B cell (primary cell): Measurements from ENCODE around the gene CHAMP1. TPM values are rescaled to one million over a fixed set of nuclear protein-coding genes. Genes with fewer than 3 reads are reported as not detected.
"Not testable (repeated sequence)": the region's sequence is repeated elsewhere in the genome, so short reads cannot be mapped to it uniquely, and the experiment has no call there.

Source experiments
- ATAC-seq: fragments of 200-7000 bp; cut with Tn5 transposase; one replicate; pipeline ENCODE4 v1.10.0; 2021; ENCODE audit warnings: low read depth, mild to moderate bottlenecking, moderate number of reproducible peaks, moderate library complexity
- CTCF ChIA-PET: fragments of 350-600 bp; sonication (Branson Sonifier 250); formaldehyde crosslinking; loops from one replicate; lab custom pipeline; 2021; ENCODE audit warnings: antibody characterized with exemption, inconsistent platforms; lab: Charles Lee
- POLR2A ChIA-PET: fragments of 350-600 bp; sonication (Branson Sonifier 250); formaldehyde crosslinking; loops from one replicate; lab custom pipeline; 2021; ENCODE audit warnings: antibody characterized with exemption; lab: Charles Lee
- DNase-seq: peaks from one replicate; pipeline ENCODE4 v3.0.0; 2013
- H2AFZ ChIP-seq: 2 replicates; pipeline ENCODE4 v1.6.1; 2012; ENCODE audit warnings: mild to moderate bottlenecking, low read depth, low read length; ENCODE audit not compliant: insufficient read depth, poor library complexity, severe bottlenecking
- H3K27ac ChIP-seq, 2 donors: 1 replicate in 1 of 2; 2 replicates in 1 of 2; pipeline ENCODE4 v1.5.1; 2012 to 2013; ENCODE audit warnings: low read length in 2 of 2, mild to moderate bottlenecking in 2 of 2, moderate library complexity in 1 of 2
- H3K27me3 ChIP-seq, 4 experiments: fragments of 200-600 bp in 1 of 4; sonication (generic) in 1 of 4; replicated peaks in 1 of 4; 1 replicate in 2 of 4; 2 replicates in 2 of 4; pipeline versions ENCODE4 v1.6.1 to v1.7.0; 2013 to 2016; ENCODE audit warnings: low read length in 3 of 4, mild to moderate bottlenecking in 2 of 4, mixed read lengths in 1 of 4, moderate library complexity in 1 of 4; ENCODE audit not compliant: insufficient read depth in 4 of 4, control insufficient read depth in 3 of 4; ENCODE audit errors: control extremely low read depth in 1 of 4
- H3K36me3 ChIP-seq, 2 experiments: replicated peaks in 1 of 2; 1 replicate in 1 of 2; 2 replicates in 1 of 2; pipeline versions ENCODE4 v1.6.1 to v1.7.1; 2013; ENCODE audit warnings: low read length in 1 of 2; ENCODE audit not compliant: insufficient read depth in 2 of 2, control insufficient read depth in 1 of 2; ENCODE audit errors: control extremely low read depth in 1 of 2, extremely low read depth in 1 of 2
- H3K4me1 ChIP-seq, 2 donors: fragments of 200-600 bp in 1 of 2; sonication (generic) in 1 of 2; 1 replicate in 1 of 2; 2 replicates in 1 of 2; pipeline versions ENCODE4 v1.5.1 to v1.6.1; 2013 to 2017; ENCODE audit warnings: low read length in 2 of 2; ENCODE audit not compliant: control insufficient read depth in 2 of 2, insufficient read depth in 2 of 2
- H3K4me2 ChIP-seq: replicated peaks from 2 replicates; pipeline ENCODE3; 2012; ENCODE audit warnings: mild to moderate bottlenecking, low read depth, low read length; ENCODE audit not compliant: poor library complexity, severe bottlenecking
- H3K4me3 ChIP-seq, 5 experiments: fragments of 200-600 bp in 1 of 5; sonication (generic) in 1 of 5; 1 replicate in 3 of 5; 2 replicates in 2 of 5; pipeline versions ENCODE4 v1.5.1 to v1.7.0; 2011 to 2016; ENCODE audit warnings: low read length in 4 of 5, mild to moderate bottlenecking in 4 of 5, low read depth in 2 of 5, control low read depth in 1 of 5, moderate library complexity in 1 of 5; ENCODE audit not compliant: insufficient read depth in 1 of 5; ENCODE audit errors: control extremely low read depth in 1 of 5, extremely low read depth in 1 of 5
- H3K79me2 ChIP-seq: fragments of 200-600 bp; sonication (generic); one replicate; pipeline ENCODE4 v1.6.0; 2016; ENCODE audit warnings: low read length; ENCODE audit not compliant: control insufficient read depth, insufficient read depth
- H3K9ac ChIP-seq: fragments of 200-600 bp; sonication (generic); 2 replicates; pipeline ENCODE4 v1.6.1; 2017; ENCODE audit warnings: mild to moderate bottlenecking, low read length, moderate library complexity
- H3K9me3 ChIP-seq, 3 donors: one replicate each; pipeline versions ENCODE4 v1.6.1 to v1.7.1; 2013; ENCODE audit warnings: low read length in 2 of 3; ENCODE audit not compliant: control insufficient read depth in 2 of 3, insufficient read depth in 1 of 3; ENCODE audit errors: control extremely low read depth in 1 of 3
- H4K20me1 ChIP-seq: 2 replicates; pipeline ENCODE4 v1.6.0; 2012; ENCODE audit warnings: mild to moderate bottlenecking, low read length; ENCODE audit not compliant: insufficient read depth, control insufficient read depth, poor library complexity, severe bottlenecking
- H3K27ac Mint-ChIP-seq: one replicate; pipeline ENCODE4 v1.8.0; 2021; ENCODE audit warnings: mixed read lengths
- H3K27me3 Mint-ChIP-seq: one replicate; pipeline ENCODE4 v1.8.0; 2021; ENCODE audit warnings: mixed read lengths
- H3K4me1 Mint-ChIP-seq: one replicate; pipeline ENCODE4 v1.8.0; 2021; ENCODE audit warnings: mixed read lengths
- H3K4me3 Mint-ChIP-seq: one replicate; pipeline ENCODE4 v1.8.0; 2021; ENCODE audit warnings: mixed read lengths
- H3K9me3 Mint-ChIP-seq: one replicate; pipeline ENCODE4 v1.8.0; 2022; ENCODE audit warnings: mixed read lengths; ENCODE audit not compliant: insufficient read depth
- EZH2 ChIP-seq: IDR thresholded peaks from 2 replicates; pipeline ENCODE4 v1.6.1; 2012; ENCODE audit warnings: borderline replicate concordance, low read depth, mild to moderate bottlenecking, moderate library complexity, low read length; ENCODE audit not compliant: insufficient read depth, poor library complexity, severe bottlenecking
- WGBS: methylation state at CpG from one replicate; pipeline ENCODE4 v1.1.5; 2013; ENCODE audit warnings: missing lambda C conversion rate; ENCODE audit not compliant: insufficient coverage; 5-methylcytosine and 5-hydroxymethylcytosine counted together
- intact Hi-C: fragments of 100-400 bp; cut with micrococcal nuclease; formaldehyde crosslinking; loops from one replicate; pipeline ENCODE4 v1.10.0; 2022
- polyA plus RNA-seq: library from polyadenylated mRNA; depleted of rRNA; stranded (reverse); fragments of >200 nt; gene quantifications from 2 replicates; pipeline ENCODE4 v1.2.3, GENCODE V29; 2012
- total RNA-seq, 2 donors: library from RNA; stranded (reverse); fragments of 120-200 nt in 1 of 2; gene quantifications; 1 replicate in 1 of 2; 2 replicates in 1 of 2; pipeline versions ENCODE4 v1.2.3 to v1.2.4, GENCODE V29; 2013 to 2022
- TF ChIP-seq, protein P1 (sequence below): fragments of 200-600 bp; IDR thresholded peaks from one replicate; pipeline ENCODE4 v1.8.0; 2022; ENCODE audit warnings: antibody characterized with exemption, mild to moderate bottlenecking

CHAMP1 gene
- total and polyA plus RNA-seq, 2 donors (not counting 1 experiment from before 2014, with no cell fraction given): 14.5 to 34.7 TPM

DNA sequence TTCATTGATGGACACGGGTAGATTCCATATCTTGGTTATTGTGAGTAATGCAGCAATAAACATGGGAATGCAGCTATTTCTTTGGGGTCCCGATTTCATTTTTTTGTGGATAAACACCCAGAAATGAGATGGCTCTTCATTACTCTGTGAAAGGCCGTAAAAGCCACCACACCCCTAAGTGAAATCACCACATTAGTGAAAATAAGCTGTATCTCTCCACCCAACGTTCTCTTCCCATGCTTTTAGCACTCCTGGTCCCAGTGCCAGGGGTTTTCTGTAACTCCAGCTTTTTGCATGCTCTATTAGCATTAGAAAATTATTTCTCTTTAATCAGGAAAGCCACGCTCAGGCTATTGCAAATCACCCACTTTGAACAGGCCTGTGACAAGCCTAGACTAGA, 15.8 kb downstream of the CHAMP1 start:
- H3K79me2 ChIP-seq: no peaks in the 10 kb centered on the region
- WGBS: 74% methylated on average over 2 of the region's 5 CpGs
- Mint-ChIP-seq H3K4me1 (peaks cover 32% of the 10 kb centered on the region), H3K9me3 (no peaks in the 10 kb centered on the region), H3K27ac (no peak overlapping the region), H3K4me3 (no peak overlapping the region), H3K27me3 (no peaks in the 10 kb centered on the region)
- no peak for DNase-seq
- H3K27ac ChIP-seq: no peak overlapping the region
- H3K9me3 ChIP-seq: no peaks in the 10 kb centered on the region
- ATAC-seq: no peak
- no peak for TF ChIP-seq EZH2
- TF ChIP-seq, protein P1, sequence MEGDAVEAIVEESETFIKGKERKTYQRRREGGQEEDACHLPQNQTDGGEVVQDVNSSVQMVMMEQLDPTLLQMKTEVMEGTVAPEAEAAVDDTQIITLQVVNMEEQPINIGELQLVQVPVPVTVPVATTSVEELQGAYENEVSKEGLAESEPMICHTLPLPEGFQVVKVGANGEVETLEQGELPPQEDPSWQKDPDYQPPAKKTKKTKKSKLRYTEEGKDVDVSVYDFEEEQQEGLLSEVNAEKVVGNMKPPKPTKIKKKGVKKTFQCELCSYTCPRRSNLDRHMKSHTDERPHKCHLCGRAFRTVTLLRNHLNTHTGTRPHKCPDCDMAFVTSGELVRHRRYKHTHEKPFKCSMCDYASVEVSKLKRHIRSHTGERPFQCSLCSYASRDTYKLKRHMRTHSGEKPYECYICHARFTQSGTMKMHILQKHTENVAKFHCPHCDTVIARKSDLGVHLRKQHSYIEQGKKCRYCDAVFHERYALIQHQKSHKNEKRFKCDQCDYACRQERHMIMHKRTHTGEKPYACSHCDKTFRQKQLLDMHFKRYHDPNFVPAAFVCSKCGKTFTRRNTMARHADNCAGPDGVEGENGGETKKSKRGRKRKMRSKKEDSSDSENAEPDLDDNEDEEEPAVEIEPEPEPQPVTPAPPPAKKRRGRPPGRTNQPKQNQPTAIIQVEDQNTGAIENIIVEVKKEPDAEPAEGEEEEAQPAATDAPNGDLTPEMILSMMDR: no peak
- peaks cover 4% of the 10 kb centered on the region for H4K20me1 ChIP-seq
- no peak overlapping the region for H2AFZ ChIP-seq
- CTCF ChIA-PET: no interaction called here
- intact Hi-C loops: no loop called here
- H3K9ac ChIP-seq: no peak overlapping the region
- H3K4me2 ChIP-seq: no peak overlapping the region
- H3K36me3 ChIP-seq: peaks cover 0 to 21% of the 10 kb centered on the region in 2 experiments
- no peak overlapping the region for H3K4me3 ChIP-seq
- POLR2A ChIA-PET: no interaction called here
- H3K4me1 ChIP-seq: peaks cover 14 to 15% of the 10 kb centered on the region in 2 donors
- H3K27me3 ChIP-seq: no peaks in the 10 kb centered on the region

DNA sequence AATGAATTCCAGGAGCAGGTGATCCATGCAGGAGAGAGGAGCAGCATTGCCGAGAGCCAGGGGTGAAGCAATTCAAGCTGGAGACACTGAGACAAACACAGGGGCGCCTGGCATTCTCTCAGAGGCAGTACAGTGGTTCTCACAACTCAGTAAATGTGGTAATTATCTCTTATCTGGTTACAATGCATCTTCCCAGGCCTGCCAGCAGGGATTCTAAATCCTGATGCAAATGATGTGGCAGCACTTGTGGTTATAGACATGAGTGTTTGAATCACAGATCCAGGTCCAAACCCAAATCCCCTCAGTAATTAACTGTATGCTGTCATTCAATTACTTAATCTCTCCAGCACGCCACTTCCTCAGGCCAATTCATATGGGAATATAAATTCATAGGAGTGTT, 19.6 kb downstream of the CHAMP1 start:
- POLR2A ChIA-PET: interaction anchor here (0.6 kb wide), 1 partner anchor 17 kb away, joined by 5 read pairs; no protein-coding TSS in a partner anchor
- H3K27ac ChIP-seq: peak overlapping the region; percentile 62 to 72
- H3K27ac Mint-ChIP-seq: peak overlapping the region; percentile 89
- peak overlapping the region; percentile 82 for H3K4me3 Mint-ChIP-seq
- DNase-seq, H3K9me3 ChIP-seq, H4K20me1 ChIP-seq, H3K79me2 ChIP-seq, H3K27me3 ChIP-seq, H3K9me3 Mint-ChIP-seq, intact Hi-C loops, ATAC-seq, H3K27me3 Mint-ChIP-seq, H3K36me3 ChIP-seq: not testable (repeated sequence)
- H3K9ac ChIP-seq: peak overlapping the region; percentile 30
- H3K4me1 Mint-ChIP-seq: peaks cover 20% of the 10 kb centered on the region
- WGBS: no CpG with 5 or more reads among the region's 3 CpGs
- peak overlapping the region in 2 of 5 experiments; percentile 3 to 48 for H3K4me3 ChIP-seq
- peaks cover 15% of the 10 kb centered on the region in 2 donors for H3K4me1 ChIP-seq
- CTCF ChIA-PET: interaction anchor here (0.9 to 1.3 kb wide), 2 partner anchors 21 to 610 kb away, joined by 3 to 6 read pairs; no protein-coding TSS in a partner anchor
- H3K4me2 ChIP-seq: peak overlapping the region; percentile 59
- H2AFZ ChIP-seq: peak overlapping the region; percentile 62
